Body of pancreas (tissue), 4 donors: ENCODE results near the gene REXO4.

Source experiments
- POLR2A ChIP-seq, 3 donors: fragments of 450-650 bp; IDR thresholded peaks; one replicate each; pipeline ENCODE4 v1.6.1; 2016; ENCODE audit warnings: antibody characterized with exemption in 3 of 3, mild to moderate bottlenecking in 2 of 3
- TF ChIP-seq, protein P1 (sequence below), 7 experiments: fragments of 450-650 bp in 4 of 7; fragments of 200-600 bp in 3 of 7; sonication (generic) in 3 of 7; IDR thresholded peaks; one replicate each; pipeline ENCODE4 v1.5.1; 2016 to 2019; ENCODE audit warnings: antibody characterized with exemption in 7 of 7

- TF ChIP-seq, protein P1, sequence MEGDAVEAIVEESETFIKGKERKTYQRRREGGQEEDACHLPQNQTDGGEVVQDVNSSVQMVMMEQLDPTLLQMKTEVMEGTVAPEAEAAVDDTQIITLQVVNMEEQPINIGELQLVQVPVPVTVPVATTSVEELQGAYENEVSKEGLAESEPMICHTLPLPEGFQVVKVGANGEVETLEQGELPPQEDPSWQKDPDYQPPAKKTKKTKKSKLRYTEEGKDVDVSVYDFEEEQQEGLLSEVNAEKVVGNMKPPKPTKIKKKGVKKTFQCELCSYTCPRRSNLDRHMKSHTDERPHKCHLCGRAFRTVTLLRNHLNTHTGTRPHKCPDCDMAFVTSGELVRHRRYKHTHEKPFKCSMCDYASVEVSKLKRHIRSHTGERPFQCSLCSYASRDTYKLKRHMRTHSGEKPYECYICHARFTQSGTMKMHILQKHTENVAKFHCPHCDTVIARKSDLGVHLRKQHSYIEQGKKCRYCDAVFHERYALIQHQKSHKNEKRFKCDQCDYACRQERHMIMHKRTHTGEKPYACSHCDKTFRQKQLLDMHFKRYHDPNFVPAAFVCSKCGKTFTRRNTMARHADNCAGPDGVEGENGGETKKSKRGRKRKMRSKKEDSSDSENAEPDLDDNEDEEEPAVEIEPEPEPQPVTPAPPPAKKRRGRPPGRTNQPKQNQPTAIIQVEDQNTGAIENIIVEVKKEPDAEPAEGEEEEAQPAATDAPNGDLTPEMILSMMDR (IDR thresholded peaks at IDR 0.05), result no peak
- no peak for TF ChIP-seq POLR2A (IDR thresholded peaks at IDR 0.05)
Measured at GRCh38 chr9:133424187-133424586, 6.4 kb upstream of the REXO4 start.
